Measurements from ENCODE around the gene METTL26. TPM values are rescaled to one million over a fixed set of nuclear protein-coding genes. Genes with fewer than 3 reads are reported as not detected.

METTL26 gene
- total RNA-seq, 4 donors from 2014 or later: 32.6 to 91.8 (median 86.7) TPM

GRCh38 chr16:629185-629832 lies 6.8 kb downstream of the METTL26 start:
- H3K4me3 ChIP-seq: no peak overlapping the region
- no peak overlapping the region for H3K27ac ChIP-seq
- TF ChIP-seq POLR2A (IDR thresholded peaks at IDR 0.05): no peak
- TF ChIP-seq, protein P1, sequence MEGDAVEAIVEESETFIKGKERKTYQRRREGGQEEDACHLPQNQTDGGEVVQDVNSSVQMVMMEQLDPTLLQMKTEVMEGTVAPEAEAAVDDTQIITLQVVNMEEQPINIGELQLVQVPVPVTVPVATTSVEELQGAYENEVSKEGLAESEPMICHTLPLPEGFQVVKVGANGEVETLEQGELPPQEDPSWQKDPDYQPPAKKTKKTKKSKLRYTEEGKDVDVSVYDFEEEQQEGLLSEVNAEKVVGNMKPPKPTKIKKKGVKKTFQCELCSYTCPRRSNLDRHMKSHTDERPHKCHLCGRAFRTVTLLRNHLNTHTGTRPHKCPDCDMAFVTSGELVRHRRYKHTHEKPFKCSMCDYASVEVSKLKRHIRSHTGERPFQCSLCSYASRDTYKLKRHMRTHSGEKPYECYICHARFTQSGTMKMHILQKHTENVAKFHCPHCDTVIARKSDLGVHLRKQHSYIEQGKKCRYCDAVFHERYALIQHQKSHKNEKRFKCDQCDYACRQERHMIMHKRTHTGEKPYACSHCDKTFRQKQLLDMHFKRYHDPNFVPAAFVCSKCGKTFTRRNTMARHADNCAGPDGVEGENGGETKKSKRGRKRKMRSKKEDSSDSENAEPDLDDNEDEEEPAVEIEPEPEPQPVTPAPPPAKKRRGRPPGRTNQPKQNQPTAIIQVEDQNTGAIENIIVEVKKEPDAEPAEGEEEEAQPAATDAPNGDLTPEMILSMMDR (IDR thresholded peaks at IDR 0.05): no peak
- no peak for TF ChIP-seq EP300 (IDR thresholded peaks at IDR 0.05; ENCODE audit: low read depth)
- no peak for TF ChIP-seq POLR2AphosphoS5 (IDR thresholded peaks at IDR 0.05)
- 84% methylated on average over 17 of the region's 29 CpGs; no CpG with 5 or more reads in 1 of the 2 donors for WGBS, 2 donors (ENCODE audit: low coverage in 1 of 2)
- peaks cover 0 to 14% (median 12%) of the 10 kb centered on the region in 4 donors for H3K4me1 ChIP-seq
- no peaks in the 10 kb centered on the region for H3K36me3 ChIP-seq
- in situ Hi-C loops (cut with MboI; ENCODE audit: low pct_ligation_motif_present in 1 of 4, low pct_unique_long_range_greater_than_20kb in 1 of 4, low sequenced_read_pairs in 3 of 4): no loop called here
- intact Hi-C loops (cut with DNase I; ENCODE audit: low total_unique reads): no loop called here
- no peak for DNase-seq
- no peaks in the 10 kb centered on the region for H3K27me3 ChIP-seq
- no peaks in the 10 kb centered on the region for H3K9me3 ChIP-seq

- in situ Hi-C loops (cut with MboI; ENCODE audit: low pct_ligation_motif_present in 1 of 4, low pct_unique_long_range_greater_than_20kb in 1 of 4, low sequenced_read_pairs in 3 of 4) (no loop called here), intact Hi-C loops (cut with DNase I; ENCODE audit: low total_unique reads) (no loop called here)
- Histone ChIP-seq H3K27ac (no peak overlapping the region), H3K4me1 (peaks cover 0 to 14% (median 12%) of the 10 kb centered on the region in 4 donors), H3K4me3 (no peak overlapping the region), H3K36me3 (no peaks in the 10 kb centered on the region), H3K9me3 (no peaks in the 10 kb centered on the region), H3K27me3 (no peaks in the 10 kb centered on the region)
- DNase-seq: no peak
- TF ChIP-seq POLR2A (IDR thresholded peaks at IDR 0.05) (no peak), POLR2AphosphoS5 (IDR thresholded peaks at IDR 0.05) (no peak), EP300 (IDR thresholded peaks at IDR 0.05; ENCODE audit: low read depth) (no peak)
- TF ChIP-seq, protein P1 (IDR thresholded peaks at IDR 0.05): no peak
- 89% methylated on average over 29 of the region's 33 CpGs; no CpG with 5 or more reads in 1 of the 2 donors for WGBS, 2 donors (ENCODE audit: low coverage in 1 of 2)
Observed at GRCh38 chr16:628321-629061, 7.6 kb downstream of the METTL26 start.

GRCh38 chr16:627454-628239 lies 8.5 kb downstream of the METTL26 start:
- Histone ChIP-seq H3K27ac (peak overlapping the region in 1 of 4 donors; percentile 33), H3K4me3 (no peak overlapping the region), H3K36me3 (no peaks in the 10 kb centered on the region), H3K9me3 (no peaks in the 10 kb centered on the region), H3K27me3 (no peaks in the 10 kb centered on the region), H3K4me1 (peaks cover 0 to 14% (median 12%) of the 10 kb centered on the region in 4 donors)
- in situ Hi-C loops (cut with MboI; ENCODE audit: low pct_ligation_motif_present in 1 of 4, low pct_unique_long_range_greater_than_20kb in 1 of 4, low sequenced_read_pairs in 3 of 4): no loop called here
- DNase-seq: no peak
- no peak for TF ChIP-seq POLR2AphosphoS5 (IDR thresholded peaks at IDR 0.05)
- no peak for TF ChIP-seq EP300 (IDR thresholded peaks at IDR 0.05; ENCODE audit: low read depth)
- TF ChIP-seq POLR2A (IDR thresholded peaks at IDR 0.05): no peak
- TF ChIP-seq, protein P1 (IDR thresholded peaks at IDR 0.05): no peak
- intact Hi-C loops (cut with DNase I; ENCODE audit: low total_unique reads): no loop called here
- 86 to 93% methylated on average over 3 to 50 of the region's 50 CpGs for WGBS, 2 donors (ENCODE audit: low coverage in 1 of 2)

Data from transverse colon (tissue), 4 donors.